ENCODE measurements around the gene WDR35. TPM values are rescaled to one million over a fixed set of nuclear protein-coding genes. Genes with fewer than 3 reads are reported as not detected.

WDR35 gene
- total and polyA plus RNA-seq, 10 of the 15 experiments (the other 5 are each of a cell fraction or from before 2014, with no cell fraction given): 3.0 to 9.3 (median 6.3) TPM

GRCh38 chr2:19878268-19879046 lies 111.4 kb downstream of the WDR35 start (continued):
- TF ChIP-seq JUNB (IDR thresholded peaks at IDR 0.05): no peak
- TF ChIP-seq, protein P1, sequence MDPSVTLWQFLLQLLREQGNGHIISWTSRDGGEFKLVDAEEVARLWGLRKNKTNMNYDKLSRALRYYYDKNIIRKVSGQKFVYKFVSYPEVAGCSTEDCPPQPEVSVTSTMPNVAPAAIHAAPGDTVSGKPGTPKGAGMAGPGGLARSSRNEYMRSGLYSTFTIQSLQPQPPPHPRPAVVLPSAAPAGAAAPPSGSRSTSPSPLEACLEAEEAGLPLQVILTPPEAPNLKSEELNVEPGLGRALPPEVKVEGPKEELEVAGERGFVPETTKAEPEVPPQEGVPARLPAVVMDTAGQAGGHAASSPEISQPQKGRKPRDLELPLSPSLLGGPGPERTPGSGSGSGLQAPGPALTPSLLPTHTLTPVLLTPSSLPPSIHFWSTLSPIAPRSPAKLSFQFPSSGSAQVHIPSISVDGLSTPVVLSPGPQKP (IDR thresholded peaks at IDR 0.05; ENCODE audit: low read depth, low read length): no peak

- H3K4me1 ChIP-seq (ENCODE audit: control insufficient read depth, insufficient read depth, low read length): no peaks in the 10 kb centered on the region
- BruUV-seq (replicated peaks): no TSS peak
- no peaks in the 10 kb centered on the region for H3K79me2 ChIP-seq (ENCODE audit: control insufficient read depth, insufficient read depth, low read length)
- no peaks in the 10 kb centered on the region for H3K27me3 ChIP-seq (replicated peaks in 1 of 2; ENCODE audit: control insufficient read depth in 2 of 2, insufficient read depth in 2 of 2, low read length in 1 of 2)
- H3K9me3 ChIP-seq (replicated peaks; ENCODE audit: control insufficient read depth, insufficient read depth, low read length): no peaks in the 10 kb centered on the region
- H2AFZ ChIP-seq (ENCODE audit: control insufficient read depth, low read depth, low read length): no peak overlapping the region
- RAD21 ChIA-PET (ENCODE audit: unreplicated experiment): no interaction called here
- intact Hi-C loops (cut with micrococcal nuclease; ENCODE audit: unreplicated experiment) (no loop called here), in situ Hi-C loops (cut with MboI) (no loop called here)
- H3K4me2 ChIP-seq (ENCODE audit: control insufficient read depth, insufficient read depth): no peak overlapping the region
- DNase-seq (ENCODE audit: low read depth, low spot score) (no peak), FAIRE-seq (no peak), ATAC-seq (no peak)
- SMC1A ChIA-PET (ENCODE audit: uncharacterized antibody, unreplicated experiment): no interaction called here
- CTCF ChIA-PET: interaction anchor here (0.7 kb wide), 1 partner anchor 414 kb away, joined by 3 read pairs; no protein-coding TSS in a partner anchor
- no peak overlapping the region for H3K9ac ChIP-seq (ENCODE audit: control insufficient read depth, insufficient read depth, low read length)
- H3K36me3 ChIP-seq (ENCODE audit: control insufficient read depth in 2 of 2, insufficient read depth in 2 of 2, low read length in 1 of 2): no peaks in the 10 kb centered on the region
- POLR2A ChIA-PET: no interaction called here
- no peak overlapping the region for H3K4me3 ChIP-seq
- no peak overlapping the region for H3K27ac ChIP-seq (ENCODE audit: control insufficient read depth, insufficient read depth)
- 78% methylated on average over 4 of the region's 4 CpGs for WGBS (ENCODE audit: insufficient coverage, insufficient replicate concordance, low lambda C conversion rate, missing lambda C conversion rate)
- no peaks in the 10 kb centered on the region; the same call in 1 of the 2 replicates for H4K20me1 ChIP-seq (ENCODE audit: control insufficient read depth, insufficient read depth)
- TF ChIP-seq CBX5 (IDR thresholded peaks at IDR 0.05; ENCODE audit: low read depth): no peak
- TF ChIP-seq, protein P2, sequence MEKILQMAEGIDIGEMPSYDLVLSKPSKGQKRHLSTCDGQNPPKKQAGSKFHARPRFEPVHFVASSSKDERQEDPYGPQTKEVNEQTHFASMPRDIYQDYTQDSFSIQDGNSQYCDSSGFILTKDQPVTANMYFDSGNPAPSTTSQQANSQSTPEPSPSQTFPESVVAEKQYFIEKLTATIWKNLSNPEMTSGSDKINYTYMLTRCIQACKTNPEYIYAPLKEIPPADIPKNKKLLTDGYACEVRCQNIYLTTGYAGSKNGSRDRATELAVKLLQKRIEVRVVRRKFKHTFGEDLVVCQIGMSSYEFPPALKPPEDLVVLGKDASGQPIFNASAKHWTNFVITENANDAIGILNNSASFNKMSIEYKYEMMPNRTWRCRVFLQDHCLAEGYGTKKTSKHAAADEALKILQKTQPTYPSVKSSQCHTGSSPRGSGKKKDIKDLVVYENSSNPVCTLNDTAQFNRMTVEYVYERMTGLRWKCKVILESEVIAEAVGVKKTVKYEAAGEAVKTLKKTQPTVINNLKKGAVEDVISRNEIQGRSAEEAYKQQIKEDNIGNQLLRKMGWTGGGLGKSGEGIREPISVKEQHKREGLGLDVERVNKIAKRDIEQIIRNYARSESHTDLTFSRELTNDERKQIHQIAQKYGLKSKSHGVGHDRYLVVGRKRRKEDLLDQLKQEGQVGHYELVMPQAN (conservative IDR thresholded peaks at IDR 0.05): no peak
- no peak for TF ChIP-seq ZSCAN29 (IDR thresholded peaks at IDR 0.05)
- TF ChIP-seq NBN (IDR thresholded peaks at IDR 0.05): no peak
- no peak for TF ChIP-seq ZBTB4 (CRISPR knock-in tag; IDR thresholded peaks at IDR 0.05)
- no peak for TF ChIP-seq ETV6 (conservative IDR thresholded peaks at IDR 0.05 in 1 of 2, IDR thresholded peaks at IDR 0.05 in 1 of 2; ENCODE audit: borderline replicate concordance in 1 of 2, low read depth in 1 of 2)
- TF ChIP-seq SMAD1 (IDR thresholded peaks at IDR 0.05; ENCODE audit: low read depth, partially characterized antibody): no peak
- no peak for TF ChIP-seq MEF2B (IDR thresholded peaks at IDR 0.05; ENCODE audit: partially characterized antibody, poor library complexity, severe bottlenecking)
- TF ChIP-seq, protein P3, sequence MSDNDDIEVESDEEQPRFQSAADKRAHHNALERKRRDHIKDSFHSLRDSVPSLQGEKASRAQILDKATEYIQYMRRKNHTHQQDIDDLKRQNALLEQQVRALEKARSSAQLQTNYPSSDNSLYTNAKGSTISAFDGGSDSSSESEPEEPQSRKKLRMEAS (IDR thresholded peaks at IDR 0.05; ENCODE audit: low read depth, low read length): no peak
- no peak for TF ChIP-seq NR2C2 (IDR thresholded peaks at IDR 0.05; ENCODE audit: borderline replicate concordance, control insufficient read depth, insufficient read length, low read depth)
- no peak for TF ChIP-seq MYC (IDR thresholded peaks at IDR 0.05; ENCODE audit: insufficient read depth, insufficient read length, insufficient replicate concordance, low read length, severe bottlenecking)
- TF ChIP-seq LARP7 (IDR thresholded peaks at IDR 0.05): no peak
- TF ChIP-seq HDAC2 (IDR thresholded peaks at IDR 0.05): no peak
- TF ChIP-seq MYB (IDR thresholded peaks at IDR 0.05; ENCODE audit: borderline replicate concordance, low read depth, low read length): no peak
These were observed 113.2 kb downstream of the WDR35 start for GRCh38 chr2:19876751-19877150.

All from GM12878 (cell line).